K562 (cell line): Measurements from ENCODE around the gene MMAB. TPM values are rescaled to one million over a fixed set of nuclear protein-coding genes. Genes with fewer than 3 reads are reported as not detected.

Experiments
- ATAC-seq: fragments of 200-7000 bp; cut with Tn5 transposase; 3 replicates; pipeline ENCODE4 v1.9.1; 2020; ENCODE audit warnings: moderate library complexity
- BruUV-seq: library from RNA; stranded (reverse); fragments of 400-500 nt; replicated peaks from 2 replicates; lab custom pipeline; 2021; lab: Mats Ljungman, UMichigan
- CTCF ChIA-PET: fragments of 300-600 bp; formaldehyde crosslinking; extraction: SDS; loops from one replicate; lab custom pipeline; 2021; ENCODE audit warnings: low intra/inter-chr PET ratio; lab: Yijun Ruan, JAX
- POLR2A ChIA-PET: fragments of 300-600, 350-650 bp; sonication (Branson Sonifier 250); formaldehyde crosslinking; extraction: SDS; loops from one replicate; lab custom pipeline; 2021; ENCODE audit warnings: antibody characterized with exemption, inconsistent platforms; lab: Yijun Ruan, JAX
- DNase-seq, 4 experiments: peaks; one replicate each; pipeline versions ENCODE4 v3.0.0 to v3.0.0-alpha.2; 2011 to 2018; ENCODE audit warnings: low spot score in 3 of 4, mixed read lengths in 3 of 4; ENCODE audit errors: extremely low read depth in 1 of 4
- FAIRE-seq: peaks from 2 replicates; lab custom pipeline; 2011; peaks lifted over from hg19 to GRCh38; lab: Jason Lieb, UNC
- H2AFZ ChIP-seq: 2 replicates; pipeline ENCODE4 v1.6.0; 2011; ENCODE audit warnings: low read depth, low read length, control low read depth, inconsistent platforms
- H3K27ac ChIP-seq: fragments of 200-600 bp; 3 replicates; pipeline ENCODE4 v1.8.0; 2011; ENCODE audit warnings: low read depth, mild to moderate bottlenecking, control low read depth, inconsistent platforms, low read length, moderate library complexity, mixed read lengths; ENCODE audit errors: extremely low read depth
- H3K27me3 ChIP-seq, 2 experiments: fragments of 300-600 bp in 1 of 2; 2 replicates in 1 of 2; 3 replicates in 1 of 2; pipeline versions ENCODE4 v1.6.0 to v1.8.0; 2011; ENCODE audit warnings: inconsistent platforms in 2 of 2, low read length in 2 of 2, mild to moderate bottlenecking in 1 of 2, mixed read lengths in 1 of 2, moderate library complexity in 1 of 2; ENCODE audit not compliant: control insufficient read depth in 2 of 2, insufficient read depth in 2 of 2
- H3K36me3 ChIP-seq: fragments of 300-600 bp; 3 replicates; pipeline ENCODE4 v1.8.0; 2011; ENCODE audit warnings: mild to moderate bottlenecking, low read length, inconsistent platforms; ENCODE audit not compliant: control insufficient read depth, insufficient read depth
- H3K4me1 ChIP-seq, 2 experiments: fragments of 200-600 bp in 1 of 2; replicated peaks in 1 of 2; 2 replicates in 1 of 2; 3 replicates in 1 of 2; pipeline versions ENCODE4 v1.5.1 to v1.8.0; 2011; ENCODE audit warnings: inconsistent platforms in 2 of 2, low read length in 2 of 2, mild to moderate bottlenecking in 1 of 2, mixed read lengths in 1 of 2, moderate library complexity in 1 of 2; ENCODE audit not compliant: control insufficient read depth in 2 of 2, insufficient read depth in 2 of 2
- H3K4me2 ChIP-seq: 2 replicates; pipeline ENCODE4 v1.6.1; 2011; ENCODE audit warnings: low read length, control low read depth, inconsistent platforms, mixed read lengths; ENCODE audit not compliant: insufficient read depth
- H3K4me3 ChIP-seq: fragments of 200-600 bp; sonication (generic), shearing (Covaris generic); 2 replicates; pipeline ENCODE4 v1.5.1; 2016; ENCODE audit warnings: control low read depth, inconsistent platforms
- H3K79me2 ChIP-seq: fragments of 200-600 bp; 3 replicates; pipeline ENCODE4 v1.8.0; 2011; ENCODE audit warnings: low read length, inconsistent platforms; ENCODE audit not compliant: control insufficient read depth, insufficient read depth
- H3K9ac ChIP-seq, 2 experiments: 2 replicates each; pipeline versions ENCODE4 v1.6.0 to v1.6.1; 2011; ENCODE audit warnings: low read depth in 2 of 2, low read length in 2 of 2, control low read depth in 1 of 2, inconsistent platforms in 1 of 2, mild to moderate bottlenecking in 1 of 2, mixed read lengths in 1 of 2; ENCODE audit not compliant: insufficient read depth in 1 of 2
- H3K9me1 ChIP-seq: one replicate; pipeline ENCODE4 v1.6.0; 2011; ENCODE audit warnings: inconsistent platforms, mild to moderate bottlenecking, low read length, moderate library complexity; ENCODE audit not compliant: control insufficient read depth, insufficient read depth
- H3K9me3 ChIP-seq: replicated peaks from 2 replicates; pipeline ENCODE4 v1.5.1; 2011; ENCODE audit warnings: low read depth, low read length, inconsistent platforms; ENCODE audit not compliant: control insufficient read depth, insufficient read depth
- H4K20me1 ChIP-seq: replicated peaks from 2 replicates; pipeline ENCODE4 v1.6.1; 2011; ENCODE audit warnings: low read length, inconsistent platforms, mixed read lengths; ENCODE audit not compliant: control insufficient read depth, insufficient read depth
- CBFA2T2 ChIP-seq: fragments of 450-650 bp; conservative IDR thresholded peaks from 2 replicates; pipeline ENCODE4 v1.6.1; 2017; ENCODE audit warnings: mild to moderate bottlenecking
- CREM ChIP-seq: IDR thresholded peaks from 2 replicates; pipeline ENCODE4 v1.6.1; 2014; ENCODE audit warnings: antibody characterized with exemption, low read depth
- EHMT2 ChIP-seq: fragments of 450-650 bp; IDR thresholded peaks from 2 replicates; pipeline ENCODE4 v1.6.1; 2018; ENCODE audit warnings: antibody characterized with exemption
- HDAC1 ChIP-seq, 2 experiments: fragments of 450-650 bp; IDR thresholded peaks; 2 replicates each; pipeline ENCODE4 v1.6.1; 2016 to 2017; ENCODE audit warnings: inconsistent platforms in 1 of 2, mild to moderate bottlenecking in 1 of 2, moderate library complexity in 1 of 2
- MEF2D ChIP-seq: conservative IDR thresholded peaks from 2 replicates; pipeline ENCODE4 v1.6.1; 2016; ENCODE audit warnings: low read depth, missing genetic modification characterization, missing compliant biosample characterization
- POLR2G ChIP-seq: fragments of 200-400 bp; formaldehyde crosslinking; IDR thresholded peaks from 2 replicates; pipeline ENCODE4 v1.6.1; 2017; ENCODE audit warnings: low read depth, mild to moderate bottlenecking, antibody characterized with exemption, low read length, moderate library complexity
- RBFOX2 ChIP-seq: fragments of 200-400 bp; formaldehyde crosslinking; IDR thresholded peaks from 2 replicates; pipeline ENCODE4 v1.6.1; 2017; ENCODE audit warnings: low read depth, mild to moderate bottlenecking, low read length, moderate library complexity
- RFX7 ChIP-seq: fragments of 250-450 bp; sonication (Bioruptor Pico); IDR thresholded peaks from 2 replicates; pipeline ENCODE4 v1.5.1; 2021; ENCODE audit warnings: mild to moderate bottlenecking
- SAFB2 ChIP-seq: fragments of 200-400 bp; formaldehyde crosslinking; IDR thresholded peaks from 2 replicates; pipeline ENCODE4 v1.6.1; 2018; ENCODE audit warnings: borderline replicate concordance, low read length, low read depth, moderate library complexity; ENCODE audit not compliant: severe bottlenecking
- SIN3A ChIP-seq, 2 experiments: fragments of 150-350 bp in 1 of 2; IDR thresholded peaks; 2 replicates each; pipeline ENCODE4 v1.6.1; 2011 to 2016; ENCODE audit warnings: borderline replicate concordance in 2 of 2, low read depth in 2 of 2, low read length in 2 of 2, mild to moderate bottlenecking in 2 of 2, moderate library complexity in 2 of 2; ENCODE audit not compliant: control insufficient read depth in 1 of 2
- TAF15 ChIP-seq: fragments of 200-400 bp; formaldehyde crosslinking; IDR thresholded peaks from 2 replicates; pipeline ENCODE4 v1.6.1; 2017; ENCODE audit warnings: mild to moderate bottlenecking, low read depth, low read length, moderate library complexity
- ZC3H4 ChIP-seq: sonication (generic); formaldehyde crosslinking; IDR thresholded peaks from 2 replicates; pipeline ENCODE4 v1.9.0; 2021; ENCODE audit warnings: missing genetic modification reagents, borderline replicate concordance
- ZKSCAN1 ChIP-seq: fragments of 150-350 bp; IDR thresholded peaks from 2 replicates; pipeline ENCODE4 v1.6.1; 2016; ENCODE audit warnings: low read depth, low read length
- ZKSCAN3 ChIP-seq: fragments of 250-450 bp; sonication (Bioruptor Pico); IDR thresholded peaks from 2 replicates; pipeline ENCODE4 v1.4.0; 2020
- ZNF77 ChIP-seq: fragments of 250-450 bp; sonication (Bioruptor Pico); IDR thresholded peaks from 2 replicates; pipeline ENCODE4 v1.5.0; 2020
- ZSCAN32 ChIP-seq: fragments of 450-650 bp; formaldehyde crosslinking; IDR thresholded peaks from 2 replicates; pipeline ENCODE4 v1.4.0; 2020; ENCODE audit warnings: mild to moderate bottlenecking, moderate library complexity
- WGBS: fragments of 100-300 bp; shearing (Covaris generic); methylation state at CpG from one replicate; pipeline ENCODE4 v1.1.6; 2016; ENCODE audit warnings: low coverage, mixed read lengths; ENCODE audit not compliant: insufficient coverage; ENCODE audit errors: missing lambda C conversion rate; 5-methylcytosine and 5-hydroxymethylcytosine counted together
- in situ Hi-C: fragments of 300-500 bp; cut with MboI; formaldehyde crosslinking; loops from 4 replicates; pipeline ENCODE4 v1.15.0; 2018; ENCODE audit warnings: inconsistent platforms, mixed read lengths
- intact Hi-C: fragments of 100-400 bp; cut with micrococcal nuclease; formaldehyde crosslinking; loops from 2 replicates; pipeline ENCODE4 v1.14.2; 2022
- polyA plus RNA-seq, 8 experiments: library from polyadenylated mRNA; depleted of rRNA in 4 of 8; stranded (reverse) in 5 of 8; unstranded in 3 of 8; fragments of >200 nt; fragmentation: Nextera tagmentation in 2 of 8; fragmentation: Illumina TruSeq in 1 of 8; extraction: Ambion mirVana in 2 of 8; extraction: Trizol in 1 of 8; gene quantifications; 2 replicates each; pipeline versions ENCODE4 v1.2.1 to v1.2.3, GENCODE V29; 2011 to 2014; ENCODE audit warnings: inconsistent platforms in 1 of 8, missing spikeins in 1 of 8
- total RNA-seq, 7 experiments: library from RNA; depleted of rRNA in 6 of 7; stranded (reverse); fragments of >200 nt in 6 of 7; fragmentation: Illumina TruSeq in 2 of 7; extraction: Trizol in 2 of 7; gene quantifications; 2 replicates each; pipeline versions ENCODE4 v1.2.1 to v1.2.3, GENCODE V29; 2011 to 2021; ENCODE audit warnings: low replicate concordance in 1 of 7

The MMAB gene
- total and polyA plus RNA-seq, 9 of the 15 experiments (the other 6 are each of a cell fraction or from before 2014, with no cell fraction given): 9.5 to 76.1 (median 46.2) TPM

- no TSS peak for BruUV-seq
- in situ Hi-C loops (loop anchor here (5.0 kb wide), 1 partner anchor 184 kb away; no protein-coding TSS in a partner anchor), intact Hi-C loops (loop anchor here (10.0 kb wide), 2 partner anchors 78 to 122 kb away; partner anchors contain the start of gene FAM222A)
- ATAC-seq (no peak), FAIRE-seq (no peak), DNase-seq (no peak)
- POLR2A ChIA-PET: interaction anchor here (0.6 to 3.5 kb wide), 4 partner anchors 19 to 110 kb away, joined by 3 to 11 read pairs (median 4); partner anchors contain the start of genes MMAB and MVK
- H3K36me3 ChIP-seq: peaks cover 59% of the 10 kb centered on the region; the same call in 2 of the 3 replicates
- no peak overlapping the region for H3K27ac ChIP-seq
- no peaks in the 10 kb centered on the region for H3K9me3 ChIP-seq
- CTCF ChIA-PET: no interaction called here
- 82% methylated on average over 8 of the region's 9 CpGs for WGBS
- peaks cover 14% of the 10 kb centered on the region; the same call in 1 of the 2 replicates for H4K20me1 ChIP-seq
- no peaks in the 10 kb centered on the region for H3K9me1 ChIP-seq
- H3K4me1 ChIP-seq: peaks cover 1 to 9% of the 10 kb centered on the region in 2 experiments; a peak in 3 of 5 replicates
- no peaks in the 10 kb centered on the region for H3K79me2 ChIP-seq
- H3K4me2 ChIP-seq: no peak overlapping the region
- H2AFZ ChIP-seq: no peak overlapping the region
- TF ChIP-seq POLR2G: peak; percentile 47; the same call in 1 of the 2 replicates
- TF ChIP-seq SAFB2: no peak
- no peaks in the 10 kb centered on the region for H3K27me3 ChIP-seq
- no peak overlapping the region for H3K4me3 ChIP-seq
- H3K9ac ChIP-seq: no peak overlapping the region
Observed at GRCh38 chr12:109592905-109593272, 19.6 kb upstream of the MMAB start.

DNA sequence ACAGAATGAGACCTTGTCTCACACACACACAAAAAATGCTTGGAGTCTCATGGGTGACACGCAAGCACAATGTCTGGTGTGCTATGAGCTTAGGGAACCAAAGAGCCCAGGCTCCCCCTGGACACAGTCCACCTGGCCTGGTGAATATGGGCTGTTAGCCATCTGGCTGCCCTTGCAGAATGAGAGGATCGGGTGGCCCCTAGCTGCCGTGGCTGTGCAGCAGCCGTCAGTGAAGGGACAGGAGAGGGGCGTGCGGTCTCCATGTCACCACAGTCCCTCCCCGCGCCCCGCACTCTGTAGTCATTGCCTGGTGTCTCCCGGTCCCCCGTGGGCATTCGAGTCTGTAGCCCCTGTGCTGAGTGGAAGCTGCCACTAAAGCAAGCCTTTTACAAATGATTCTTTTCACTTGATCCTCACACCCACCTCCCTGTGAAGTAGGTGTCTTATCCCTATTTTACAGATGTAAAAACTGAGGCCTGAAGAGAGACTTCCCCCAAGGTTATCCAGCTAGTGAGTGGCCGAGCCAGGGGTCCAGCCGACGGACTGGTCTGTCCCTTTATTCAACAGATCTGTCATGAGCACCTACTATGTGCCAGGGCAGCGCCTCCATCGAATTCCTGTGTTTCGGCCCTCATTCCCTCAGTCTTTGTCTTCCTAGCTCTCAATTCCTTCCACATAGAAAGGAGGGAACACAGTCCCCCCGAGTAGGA lies 19.0 kb upstream of the MMAB start:
- Histone ChIP-seq H3K9me3 (no peaks in the 10 kb centered on the region), H2AFZ (no peak overlapping the region), H3K36me3 (peaks cover 64% of the 10 kb centered on the region; the same call in 2 of the 3 replicates), H3K9me1 (no peaks in the 10 kb centered on the region), H3K27ac (no peak overlapping the region), H3K4me3 (no peak overlapping the region), H3K9ac (no peak overlapping the region; a peak in 1 of 4 replicates), H3K27me3 (no peaks in the 10 kb centered on the region), H3K79me2 (no peaks in the 10 kb centered on the region), H3K4me2 (no peak overlapping the region), H3K4me1 (peaks cover 0 to 5% of the 10 kb centered on the region in 2 experiments; a peak in 1 of 5 replicates), H4K20me1 (peaks cover 14% of the 10 kb centered on the region; the same call in 1 of the 2 replicates)
- CTCF ChIA-PET: no interaction called here
- POLR2A ChIA-PET: interaction anchor here (0.6 to 3.5 kb wide), 5 partner anchors 12 to 111 kb away, joined by 3 to 11 read pairs (median 4); partner anchors contain the start of genes MMAB and MVK
- intact Hi-C loops (loop anchor here (10.0 kb wide), 2 partner anchors 78 to 122 kb away; partner anchors contain the start of gene FAM222A), in situ Hi-C loops (loop anchor here (5.0 kb wide), 1 partner anchor 185 kb away; no protein-coding TSS in a partner anchor)
- DNase-seq (no peak), ATAC-seq (no peak), FAIRE-seq (no peak)
- WGBS: 89% methylated on average over 19 of the region's 19 CpGs
- no TSS peak for BruUV-seq
- no peak for TF ChIP-seq CREM
- TF ChIP-seq EHMT2: no peak
- no peak for TF ChIP-seq HDAC1 (IDR thresholded peaks at IDR 0.05)
- TF ChIP-seq MEF2D (tag): no peak
- TF ChIP-seq SIN3A (IDR thresholded peaks at IDR 0.05; ENCODE audit: borderline replicate concordance in 2 of 2, control insufficient read depth in 1 of 2, low read depth in 2 of 2, low read length in 2 of 2): no peak
- peak; percentile 31; the same call in 1 of the 2 replicates for TF ChIP-seq POLR2G
- TF ChIP-seq TAF15: no peak
- TF ChIP-seq ZC3H4 (CRISPR knock-in tag): no peak
- TF ChIP-seq ZNF77: no peak
- TF ChIP-seq ZKSCAN3 (CRISPR knock-in tag): no peak
- peak; percentile 88; the same call in 1 of the 2 replicates for TF ChIP-seq ZKSCAN1
- no peak for TF ChIP-seq CBFA2T2
- no peak for TF ChIP-seq ZSCAN32
- TF ChIP-seq RBFOX2: 0 out of 2 replicates have a peak, but pooled peaks have one; percentile 5
- TF ChIP-seq RFX7 (CRISPR knock-in tag): no peak
